Skeletal muscle cell (primary cell): Measurements from ENCODE around the gene EFHD1.

ENCODE experiments used
- DNase-seq: peaks from one replicate; pipeline ENCODE4 v3.0.0-alpha.2; 2010; ENCODE audit warnings: low read depth
- H3K4me3 ChIP-seq: 2 replicates; pipeline ENCODE4 v1.5.1; 2011; ENCODE audit warnings: low read depth, mild to moderate bottlenecking, control low read depth, low read length, moderate library complexity

EFHD1 gene

DNA sequence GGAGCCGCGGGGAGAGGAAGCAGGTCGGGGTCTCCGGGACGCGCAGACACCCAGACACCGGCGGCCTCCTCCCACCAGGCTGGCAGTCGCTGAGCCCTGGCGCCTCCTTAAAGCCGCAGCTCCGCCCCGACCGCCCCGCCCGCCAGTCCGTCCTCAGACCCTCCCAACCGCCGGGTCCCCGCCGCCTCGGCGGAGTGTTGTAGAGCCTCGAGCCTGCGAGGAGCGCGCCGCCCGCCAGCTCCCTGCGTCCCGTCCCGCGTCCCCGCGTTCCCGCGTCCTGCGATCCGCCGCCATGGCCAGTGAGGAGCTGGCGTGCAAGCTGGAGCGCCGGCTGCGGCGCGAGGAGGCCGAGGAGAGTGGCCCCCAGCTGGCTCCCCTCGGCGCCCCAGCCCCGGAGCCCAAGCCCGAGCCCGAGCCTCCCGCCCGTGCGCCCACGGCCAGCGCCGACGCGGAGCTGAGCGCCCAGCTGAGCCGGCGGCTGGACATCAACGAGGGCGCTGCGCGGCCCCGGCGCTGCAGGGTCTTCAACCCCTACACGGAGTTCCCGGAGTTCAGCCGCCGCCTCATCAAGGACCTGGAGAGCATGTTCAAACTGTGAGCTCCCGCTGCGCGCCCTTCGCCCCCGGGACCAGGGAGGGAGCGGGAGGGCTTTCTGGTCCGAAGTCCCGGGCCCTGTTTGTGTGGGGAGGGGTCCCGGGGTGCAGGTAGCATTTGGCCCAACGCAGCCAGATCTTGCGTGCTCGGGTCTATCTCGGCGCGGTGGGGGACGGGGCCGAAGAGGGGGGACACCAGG lies at the start of gene EFHD1:
EFHD1 (plus strand) TSS at position 192 of the 793 bp plus-strand sequence; CDS start at position 293, 101 bp downstream.
- peak within 1 kb of the TSS; percentile 59 for H3K4me3 ChIP-seq
- no peak for DNase-seq

DNA sequence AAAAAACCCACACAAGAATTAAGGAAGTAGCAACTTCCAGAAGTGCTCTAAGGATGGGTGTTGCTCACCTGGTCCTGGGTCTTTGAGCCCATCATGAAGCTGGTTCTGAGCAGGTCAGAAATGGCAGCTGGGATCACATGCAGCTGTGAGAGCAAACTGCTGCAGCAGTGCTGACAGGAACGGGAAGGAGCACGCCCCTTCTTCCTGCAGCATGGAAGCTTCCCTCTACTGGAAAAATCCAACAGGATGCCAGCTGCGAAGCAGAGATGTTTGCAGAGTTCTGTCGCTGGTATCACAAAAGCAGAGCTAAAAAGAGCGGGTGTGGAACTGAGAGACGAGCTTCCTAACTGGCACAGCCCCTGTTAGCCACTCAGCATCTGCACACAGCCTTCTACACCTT lies 49.2 kb upstream of the EFHD1 start:
- DNase-seq: no peak
- no peak overlapping the region for H3K4me3 ChIP-seq

DNA sequence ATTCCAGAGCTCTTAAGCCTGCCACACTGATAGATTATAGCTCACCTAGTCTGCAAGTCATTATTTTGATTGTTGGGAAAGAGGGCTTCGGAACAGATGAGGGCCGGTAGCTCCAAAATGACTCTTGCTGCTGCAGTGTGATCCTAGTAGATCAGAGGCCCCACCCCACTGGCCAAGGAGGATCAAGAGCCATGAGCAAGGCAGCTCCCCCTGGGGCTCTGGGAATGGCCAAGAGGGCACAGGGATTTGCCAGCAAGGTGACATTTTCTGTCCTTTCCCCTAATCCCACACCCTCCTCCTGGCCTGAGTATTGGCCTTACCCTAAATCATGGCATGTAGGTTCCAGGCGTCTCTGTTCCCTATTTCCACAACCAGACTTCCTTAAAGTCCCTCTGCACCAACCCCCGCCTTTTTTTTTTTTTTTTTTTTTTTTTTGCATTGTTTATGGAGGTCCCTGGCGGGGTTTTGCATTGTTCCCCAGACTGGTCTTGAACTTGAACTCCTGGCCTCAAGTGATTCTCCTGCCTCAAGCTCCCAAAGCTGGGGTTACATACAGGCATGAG lies 46.4 kb upstream of the EFHD1 start:
- DNase-seq: no peak
- H3K4me3 ChIP-seq: no peak overlapping the region

DNA sequence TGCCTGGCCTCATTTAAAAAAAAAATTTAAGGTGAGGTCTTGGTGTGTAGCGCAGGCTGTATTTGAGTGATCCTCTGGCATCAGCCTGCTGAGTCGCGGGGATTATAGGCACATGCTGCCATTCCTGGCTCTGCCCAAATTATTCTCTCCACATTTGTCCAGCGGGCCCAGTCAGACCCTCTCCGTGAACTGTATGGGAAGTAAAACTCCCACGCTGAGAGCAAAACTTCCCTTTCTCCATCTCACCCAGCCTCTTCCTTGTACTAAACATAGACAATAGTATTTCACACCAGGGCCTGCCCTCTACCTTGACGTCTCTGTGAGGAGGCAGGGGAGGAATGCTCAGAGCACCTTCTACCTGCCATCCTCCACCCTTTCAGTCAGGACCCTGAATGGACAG lies 45.9 kb upstream of the EFHD1 start:
- no peak overlapping the region for H3K4me3 ChIP-seq
- no peak for DNase-seq

GRCh38 chr2:232588031-232588430 lies 45.4 kb upstream of the EFHD1 start:
- DNase-seq: no peak
- H3K4me3 ChIP-seq: no peak overlapping the region

DNA sequence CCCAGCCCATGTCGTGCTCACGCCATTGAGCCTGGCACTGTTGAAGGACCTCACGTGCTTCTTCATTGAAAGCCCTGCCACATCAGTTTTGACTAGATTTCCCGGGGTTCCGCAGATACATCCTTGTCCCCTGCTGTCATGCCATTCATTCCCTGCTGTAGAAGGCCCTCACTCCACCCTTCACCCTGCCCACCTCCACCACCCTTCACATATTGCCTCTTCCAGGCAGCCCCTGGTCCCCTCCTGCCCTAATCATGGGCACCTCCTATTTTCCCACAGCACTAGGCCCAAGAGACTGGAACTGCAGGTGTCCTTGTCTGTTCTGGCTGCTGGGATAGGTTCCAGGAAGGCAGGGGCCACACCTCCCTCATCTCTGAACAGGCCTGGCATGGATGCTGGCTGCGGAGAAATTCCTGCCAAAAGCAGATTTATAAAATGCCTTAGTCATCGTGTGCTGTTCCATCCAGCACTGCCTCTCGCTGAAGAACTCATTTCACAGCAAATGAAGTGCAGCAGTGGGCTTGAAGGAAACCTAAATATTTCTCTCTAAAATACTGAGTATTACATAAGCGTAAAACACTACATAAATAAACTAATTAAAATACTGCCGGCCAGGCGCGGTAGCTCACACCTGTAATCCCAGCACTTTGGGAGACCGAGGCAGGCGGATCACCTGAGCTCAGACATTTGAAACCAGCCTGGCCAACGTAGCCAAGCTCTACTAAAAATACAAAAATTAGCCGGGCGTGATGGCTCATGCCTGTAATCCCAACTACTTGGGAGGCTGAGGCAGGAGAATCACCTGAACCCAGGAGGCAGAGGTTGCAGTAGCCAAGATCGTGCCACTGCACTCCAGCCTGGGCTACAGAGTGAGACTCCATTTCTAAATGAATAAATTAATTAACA lies 44.5 kb upstream of the EFHD1 start:
- peak; percentile 36 for DNase-seq
- H3K4me3 ChIP-seq: no peak overlapping the region

DNA sequence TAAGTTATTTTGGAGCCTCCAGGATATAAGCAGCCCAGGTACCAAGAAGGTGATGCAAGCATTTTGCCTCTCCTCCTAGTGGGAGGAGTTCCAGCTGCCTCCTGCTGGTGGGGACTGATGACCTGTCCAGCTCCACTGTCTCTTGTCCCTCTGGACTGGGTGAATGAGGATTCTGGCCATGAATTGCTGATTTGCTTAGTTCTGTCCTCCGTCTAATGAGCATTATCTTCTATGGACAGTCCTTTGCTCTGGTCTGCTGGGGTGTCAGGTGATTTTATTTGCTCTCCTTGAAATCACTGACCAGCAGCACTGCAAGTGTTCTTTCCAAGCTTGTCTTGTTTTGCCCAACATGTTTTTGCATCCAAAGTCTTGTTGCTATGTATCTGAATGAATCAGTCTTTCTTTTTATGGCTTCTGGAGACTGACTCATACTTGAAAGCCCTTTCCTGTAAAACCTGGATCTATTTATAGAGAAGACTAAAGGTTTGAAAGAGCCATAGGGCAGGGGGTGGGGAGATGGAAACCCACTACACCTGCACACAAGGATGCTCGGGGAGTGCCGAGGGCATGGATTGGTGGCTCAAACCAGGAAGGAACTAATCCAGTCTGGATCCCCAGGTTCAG lies 40.5 kb upstream of the EFHD1 start:
- no peak overlapping the region for H3K4me3 ChIP-seq
- peak; percentile 48 for DNase-seq

DNA sequence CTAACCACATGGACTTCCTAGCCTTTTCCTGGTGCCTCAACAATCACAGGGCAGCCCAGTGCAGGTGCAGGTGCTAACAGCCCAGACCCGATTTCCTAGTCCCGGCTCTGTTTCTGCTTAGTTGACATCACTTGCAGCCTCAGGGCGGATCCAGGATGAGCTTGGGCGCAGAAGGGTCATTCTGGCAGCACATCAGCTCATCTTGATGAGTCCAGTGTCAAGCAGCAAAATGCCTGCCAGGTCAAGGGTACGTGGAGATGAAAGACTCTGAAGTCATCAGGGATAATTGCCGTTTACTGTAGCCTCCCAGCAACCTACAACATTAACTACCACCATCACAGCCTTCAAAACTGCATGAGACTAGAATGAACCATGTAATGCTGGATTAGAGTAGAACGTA lies 39.4 kb upstream of the EFHD1 start:
- no peak for DNase-seq
- no peak overlapping the region for H3K4me3 ChIP-seq

- H3K4me3 ChIP-seq: no peak overlapping the region
- DNase-seq: no peak
Measured at GRCh38 chr2:232597362-232598079, 35.9 kb upstream of the EFHD1 start.

DNA sequence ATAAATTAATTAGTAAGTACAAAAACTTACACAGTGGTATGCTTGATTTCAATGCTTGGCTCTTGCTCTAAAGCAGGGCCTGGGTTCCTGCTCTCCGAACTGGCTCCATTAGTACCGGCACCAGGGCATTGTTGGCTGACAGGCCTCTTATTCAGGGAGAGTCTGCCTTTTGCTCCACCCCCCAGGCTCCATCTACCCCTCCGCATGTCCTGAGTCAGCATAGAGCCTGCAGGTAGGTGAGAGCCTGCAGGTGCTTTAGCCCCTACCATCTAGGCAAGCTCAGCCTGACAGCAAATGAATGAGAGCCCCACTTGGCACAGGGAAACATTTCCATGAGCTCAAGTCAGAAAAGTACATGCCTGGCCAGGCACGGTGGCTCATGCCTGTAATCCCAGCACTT lies 35.1 kb upstream of the EFHD1 start:
- no peak overlapping the region for H3K4me3 ChIP-seq
- DNase-seq: no peak

DNA sequence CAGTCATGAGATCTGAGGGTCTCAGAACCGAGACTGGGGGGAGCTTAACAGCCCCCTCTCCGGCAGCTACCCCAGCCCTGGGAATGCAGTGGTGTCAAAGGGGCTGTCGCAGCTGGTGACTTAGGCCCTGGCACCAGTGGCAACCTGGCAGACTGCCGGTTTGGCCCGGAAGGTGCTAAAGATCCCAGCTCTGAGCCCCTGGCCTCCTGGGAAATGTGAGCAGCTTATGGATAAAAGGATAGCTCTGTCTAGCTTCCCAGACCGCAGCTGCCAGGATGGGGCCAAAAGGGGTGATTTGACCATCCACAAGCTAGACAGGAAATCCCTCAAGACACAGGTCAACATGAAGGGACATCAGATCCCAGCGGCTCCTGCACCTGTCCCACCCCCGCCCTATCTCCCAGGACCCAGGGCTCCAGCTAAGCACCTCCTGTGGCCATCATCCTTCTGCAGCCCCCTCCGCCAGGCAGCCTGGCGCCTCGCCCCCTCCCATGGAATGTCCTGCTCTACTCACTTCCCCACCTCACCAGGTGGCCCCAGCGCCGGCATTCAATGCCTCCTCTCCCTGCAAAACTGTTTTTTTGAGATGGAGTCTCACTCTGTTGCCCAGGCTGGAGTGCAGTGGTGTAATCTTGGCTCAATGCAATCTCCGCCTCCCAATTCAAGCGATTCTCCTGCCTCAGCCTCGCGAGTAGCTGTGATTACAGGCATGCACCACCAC lies 33.2 kb upstream of the EFHD1 start:
- DNase-seq: peak; percentile 5
- H3K4me3 ChIP-seq: no peak overlapping the region

DNA sequence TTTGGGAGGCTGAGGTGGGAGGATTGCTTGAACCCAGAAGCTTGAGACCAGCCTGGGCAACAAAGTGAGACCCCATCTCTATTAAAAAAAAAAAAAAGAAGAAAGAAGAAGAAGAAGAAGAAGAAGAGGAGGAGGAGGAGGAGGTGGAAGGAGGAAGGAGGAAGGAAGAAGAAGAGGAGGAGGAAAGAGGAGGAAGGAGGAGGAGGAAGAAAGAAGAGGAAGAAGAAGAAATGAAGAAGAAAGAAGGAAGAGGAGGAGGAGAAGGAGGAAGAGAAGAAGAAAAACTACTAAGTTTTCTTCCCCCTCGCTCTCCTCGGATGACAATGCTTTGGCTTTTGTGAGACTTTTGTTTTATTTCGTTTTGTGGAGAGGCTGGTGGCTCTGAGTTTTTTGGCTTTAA lies 30.1 kb upstream of the EFHD1 start:
- no peak for DNase-seq
- H3K4me3 ChIP-seq: no peak overlapping the region

DNA sequence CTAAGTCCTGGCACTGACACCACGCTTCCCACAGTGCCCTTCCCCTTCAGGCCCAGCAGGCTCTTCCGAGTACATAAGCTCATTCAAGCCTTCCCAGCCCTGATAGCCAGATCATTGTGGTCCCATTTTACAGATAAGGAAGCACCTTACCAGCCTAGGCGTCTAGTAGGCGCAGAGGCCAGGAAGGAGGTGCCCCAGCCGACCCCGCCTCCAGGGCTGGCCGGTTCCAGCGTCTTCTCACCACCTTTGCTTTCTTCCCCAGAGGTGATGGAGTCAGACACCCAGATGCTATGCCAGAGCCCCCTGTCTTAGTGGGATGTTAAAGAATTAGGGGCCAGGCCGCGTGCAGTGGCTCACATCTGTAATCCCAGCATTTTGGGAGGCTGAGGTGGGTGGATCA lies 28.9 kb upstream of the EFHD1 start:
- no peak for DNase-seq
- no peak overlapping the region for H3K4me3 ChIP-seq

- no peak overlapping the region for H3K4me3 ChIP-seq
- DNase-seq: no peak
Measured at GRCh38 chr2:232607011-232607410, 26.4 kb upstream of the EFHD1 start.

- no peak for DNase-seq
- H3K4me3 ChIP-seq: no peak overlapping the region
Measured at GRCh38 chr2:232609607-232610006, 23.8 kb upstream of the EFHD1 start.

- no peak overlapping the region for H3K4me3 ChIP-seq
Measured at GRCh38 chr2:232610081-232610480, 23.3 kb upstream of the EFHD1 start.

GRCh38 chr2:232611061-232611460 lies 22.3 kb upstream of the EFHD1 start:
- H3K4me3 ChIP-seq: no peak overlapping the region
- DNase-seq: no peak

More at GRCh38 chr2:232610081-232610480, 23.3 kb upstream of the EFHD1 start:
- no peak for DNase-seq

- peak; percentile 39 for DNase-seq
- H3K4me3 ChIP-seq: no peak overlapping the region
Measured at GRCh38 chr2:232611559-232612218, 21.7 kb upstream of the EFHD1 start.
